Measurements from ENCODE around the gene KDM7A. TPM values are rescaled to one million over a fixed set of nuclear protein-coding genes. Genes with fewer than 3 reads are reported as not detected.

Gene KDM7A
- total RNA-seq, 1 experiment from 2014 or later, result 12.2 TPM

- no peak for DNase-seq (ENCODE audit: low spot score)
- POLR2A ChIA-PET, result no interaction called here
- Mint-ChIP-seq H3K36me3 (0 out of 2 replicates have a peak, but pooled peaks cover 2% of the 10 kb centered on the region), H3K27me3 (ENCODE audit: low read depth) (no peaks in the 10 kb centered on the region), H3K4me1 (peaks cover 3% of the 10 kb centered on the region; the same call in 1 of the 2 replicates), H3K4me3 (no peak overlapping the region), H3K27ac (no peak overlapping the region), H3K9me3 (peaks cover 9% of the 10 kb centered on the region)
- TF ChIP-seq ZBTB43 (CRISPR knock-in tag; IDR thresholded peaks at IDR 0.05), result no peak
- TF ChIP-seq ZBTB21 (CRISPR knock-in tag; IDR thresholded peaks at IDR 0.05; ENCODE audit: borderline replicate concordance), result no peak
- no peak for TF ChIP-seq ZNF232 (CRISPR knock-in tag; IDR thresholded peaks at IDR 0.05)
- no peak for TF ChIP-seq ZNF671 (CRISPR knock-in tag; IDR thresholded peaks at IDR 0.05)
- no peak for TF ChIP-seq GRHL2 (CRISPR knock-in tag; IDR thresholded peaks at IDR 0.05; ENCODE audit: insufficient replicate concordance, severe bottlenecking)
- no peak for TF ChIP-seq CREB1 (CRISPR knock-in tag; IDR thresholded peaks at IDR 0.05)
- TF ChIP-seq, protein P1, sequence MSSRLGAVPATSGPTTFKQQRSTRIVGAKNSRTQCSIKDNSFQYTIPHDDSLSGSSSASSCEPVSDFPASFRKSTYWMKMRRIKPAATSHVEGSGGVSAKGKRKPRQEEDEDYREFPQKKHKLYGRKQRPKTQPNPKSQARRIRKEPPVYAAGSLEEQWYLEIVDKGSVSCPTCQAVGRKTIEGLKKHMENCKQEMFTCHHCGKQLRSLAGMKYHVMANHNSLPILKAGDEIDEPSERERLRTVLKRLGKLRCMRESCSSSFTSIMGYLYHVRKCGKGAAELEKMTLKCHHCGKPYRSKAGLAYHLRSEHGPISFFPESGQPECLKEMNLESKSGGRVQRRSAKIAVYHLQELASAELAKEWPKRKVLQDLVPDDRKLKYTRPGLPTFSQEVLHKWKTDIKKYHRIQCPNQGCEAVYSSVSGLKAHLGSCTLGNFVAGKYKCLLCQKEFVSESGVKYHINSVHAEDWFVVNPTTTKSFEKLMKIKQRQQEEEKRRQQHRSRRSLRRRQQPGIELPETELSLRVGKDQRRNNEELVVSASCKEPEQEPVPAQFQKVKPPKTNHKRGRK (CRISPR knock-in tag; IDR thresholded peaks at IDR 0.05; ENCODE audit: borderline replicate concordance), result no peak
- TF ChIP-seq SP1 (CRISPR knock-in tag; conservative IDR thresholded peaks at IDR 0.05), result no peak
- TF ChIP-seq JUN (CRISPR knock-in tag; IDR thresholded peaks at IDR 0.05), result no peak
- no peak for TF ChIP-seq MAX (CRISPR knock-in tag; IDR thresholded peaks at IDR 0.05)
- no peak for TF ChIP-seq SOX15 (CRISPR knock-in tag; IDR thresholded peaks at IDR 0.05)
- TF ChIP-seq MXD4 (CRISPR knock-in tag; IDR thresholded peaks at IDR 0.05; ENCODE audit: borderline replicate concordance), result no peak
- TF ChIP-seq, protein P2, sequence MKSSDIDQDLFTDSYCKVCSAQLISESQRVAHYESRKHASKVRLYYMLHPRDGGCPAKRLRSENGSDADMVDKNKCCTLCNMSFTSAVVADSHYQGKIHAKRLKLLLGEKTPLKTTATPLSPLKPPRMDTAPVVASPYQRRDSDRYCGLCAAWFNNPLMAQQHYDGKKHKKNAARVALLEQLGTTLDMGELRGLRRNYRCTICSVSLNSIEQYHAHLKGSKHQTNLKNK (CRISPR knock-in tag; IDR thresholded peaks at IDR 0.05), result no peak
- TF ChIP-seq NFYB (CRISPR knock-in tag; conservative IDR thresholded peaks at IDR 0.05; ENCODE audit: low read depth), result no peak
- TF ChIP-seq, protein P3, sequence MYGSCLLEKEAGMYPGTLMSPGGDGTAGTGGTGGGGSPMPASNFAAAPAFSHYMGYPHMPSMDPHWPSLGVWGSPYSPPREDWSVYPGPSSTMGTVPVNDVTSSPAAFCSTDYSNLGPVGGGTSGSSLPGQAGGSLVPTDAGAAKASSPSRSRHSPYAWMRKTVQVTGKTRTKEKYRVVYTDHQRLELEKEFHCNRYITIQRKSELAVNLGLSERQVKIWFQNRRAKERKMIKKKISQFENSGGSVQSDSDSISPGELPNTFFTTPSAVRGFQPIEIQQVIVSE (CRISPR knock-in tag; IDR thresholded peaks at IDR 0.05; ENCODE audit: borderline replicate concordance), result no peak
- TF ChIP-seq FOXP1 (CRISPR knock-in tag; IDR thresholded peaks at IDR 0.05; ENCODE audit: borderline replicate concordance), result no peak
- no peak for TF ChIP-seq NR2C2 (CRISPR knock-in tag; IDR thresholded peaks at IDR 0.05)
- TF ChIP-seq KAT7 (CRISPR knock-in tag; IDR thresholded peaks at IDR 0.05; ENCODE audit: borderline replicate concordance), result no peak
- no peak for TF ChIP-seq FOXP4 (CRISPR knock-in tag; IDR thresholded peaks at IDR 0.05)
- no peak for TF ChIP-seq PRDM15 (CRISPR knock-in tag; IDR thresholded peaks at IDR 0.05)
- ATAC-seq, result no peak
- CTCF ChIA-PET, result no interaction called here
Measured at GRCh38 chr7:140142031-140142430, 34.8 kb downstream of the KDM7A start.
